NCI-H345 (cell line): ENCODE data around the gene FOXI1.
"Not testable (repeated sequence)": the region's sequence is repeated elsewhere in the genome, so short reads cannot be mapped to it uniquely, and the experiment has no call there.

Experiments used
- DNase-seq: peaks from one replicate; lab custom pipeline; 2025; lab: John Stamatoyannopoulos, UW

The FOXI1 gene

DNA sequence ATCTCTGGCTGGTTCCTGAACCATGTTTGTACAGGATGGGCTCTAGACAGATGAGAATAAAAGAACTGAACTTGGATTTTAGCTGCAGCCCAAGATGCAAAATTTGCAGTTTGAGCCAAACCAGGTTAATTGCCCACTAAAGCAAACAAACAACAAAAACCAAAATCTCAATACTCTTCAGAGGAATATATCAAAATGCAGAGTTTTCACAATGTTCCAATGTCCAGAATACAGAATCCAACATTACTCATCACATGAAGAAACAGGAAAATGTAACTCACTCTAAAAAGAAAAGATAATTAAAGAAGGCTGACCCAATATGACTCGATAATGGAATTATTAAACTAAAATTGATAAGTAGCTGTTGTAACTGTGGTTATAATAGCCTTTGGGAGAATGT, 20.4 kb downstream of the FOXI1 start:
- no peak for DNase-seq

DNA sequence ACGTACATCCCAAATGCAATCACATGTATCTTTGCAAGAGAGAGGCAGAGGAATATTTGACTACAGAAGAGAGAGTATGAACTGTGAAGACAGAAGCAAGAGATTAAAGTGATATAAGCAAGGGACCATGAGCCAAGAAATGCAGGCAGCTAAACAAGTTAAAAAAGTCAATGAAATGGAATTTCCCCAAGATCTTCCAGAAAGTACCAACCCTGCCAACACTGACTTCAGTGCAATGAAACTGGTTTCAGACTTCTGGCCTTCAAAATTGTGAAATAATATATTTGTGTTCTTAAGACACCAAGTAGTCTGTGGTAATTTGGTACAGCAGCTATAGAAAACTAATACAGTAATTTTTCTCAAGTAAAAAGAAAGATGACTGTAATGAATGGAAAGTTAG, 20.9 kb downstream of the FOXI1 start:
- no peak for DNase-seq

DNA sequence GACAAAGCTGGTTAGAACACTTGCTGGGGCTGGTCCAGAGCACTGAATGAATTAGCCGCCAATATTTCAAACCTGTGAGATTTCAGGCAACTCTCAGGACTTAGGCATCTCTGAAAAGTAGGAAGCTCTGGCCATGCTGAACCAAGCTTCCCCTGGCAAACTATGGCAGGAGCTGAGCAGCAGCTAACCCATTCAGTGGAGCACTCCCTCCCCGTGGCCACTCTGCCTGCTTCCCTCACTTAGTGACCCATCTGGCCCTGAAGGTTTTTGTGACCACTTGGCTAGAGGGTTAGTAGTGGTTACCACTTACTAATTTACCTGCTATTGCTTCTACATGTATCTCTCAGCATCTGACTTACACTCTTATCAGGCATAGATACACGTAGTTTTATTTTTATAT, 25.5 kb downstream of the FOXI1 start:
- no peak for DNase-seq

DNA sequence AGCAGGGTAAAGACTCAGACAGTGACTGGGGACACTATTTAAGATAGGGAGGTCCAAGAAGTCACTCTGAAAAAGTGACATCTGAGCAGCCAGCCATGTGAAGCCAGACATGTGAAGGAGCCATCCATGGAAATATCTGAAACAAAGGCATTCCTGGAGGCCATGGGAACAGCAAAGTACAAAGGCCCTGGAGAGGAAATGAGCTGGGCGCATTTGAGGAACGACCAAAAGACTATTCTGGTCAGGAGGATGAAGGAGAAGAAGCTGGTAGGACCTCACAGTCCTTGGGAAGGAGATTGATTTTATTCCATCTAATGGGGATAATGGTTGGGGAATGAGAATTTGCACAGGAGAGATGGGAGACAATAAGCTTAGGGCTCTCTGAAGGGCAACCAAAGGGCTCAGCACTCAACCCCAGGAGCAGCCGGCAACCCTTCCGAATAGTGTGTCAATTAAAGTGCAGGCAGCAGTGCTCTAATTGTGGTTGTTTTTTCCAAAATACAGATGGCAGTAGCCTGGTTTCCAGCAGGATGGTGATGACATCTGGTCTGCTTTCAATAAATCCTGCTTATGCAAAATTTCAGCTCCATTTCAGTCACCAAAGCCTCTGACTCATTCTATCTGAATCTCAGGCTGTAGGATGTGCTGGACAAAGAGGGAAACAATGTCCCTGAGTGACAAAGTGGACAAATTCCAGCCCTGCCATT, 26.7 kb downstream of the FOXI1 start:
- DNase-seq = no peak

DNA sequence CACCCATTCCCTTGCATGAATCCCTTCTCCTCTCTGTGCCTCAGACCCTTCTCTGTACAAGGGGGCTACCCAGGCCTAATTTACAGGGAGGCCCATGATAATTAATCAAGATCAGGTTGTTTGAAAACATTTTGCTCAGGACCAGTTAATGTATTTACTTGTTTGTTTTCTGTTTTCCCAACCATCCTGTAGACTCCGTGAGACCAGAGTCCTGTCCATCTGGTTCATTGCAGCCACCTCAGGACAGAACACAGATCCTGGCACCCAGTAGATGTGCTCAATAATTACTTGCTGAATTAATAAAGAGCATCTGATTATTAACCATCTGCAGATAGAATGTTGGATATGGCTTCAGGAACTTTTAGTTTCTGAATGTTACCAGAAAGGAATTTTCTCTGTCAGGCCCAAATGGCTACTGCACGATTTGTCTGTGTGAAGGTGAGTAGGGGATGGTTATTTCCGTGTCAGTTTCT, 27.3 kb downstream of the FOXI1 start:
- DNase-seq = no peak

DNA sequence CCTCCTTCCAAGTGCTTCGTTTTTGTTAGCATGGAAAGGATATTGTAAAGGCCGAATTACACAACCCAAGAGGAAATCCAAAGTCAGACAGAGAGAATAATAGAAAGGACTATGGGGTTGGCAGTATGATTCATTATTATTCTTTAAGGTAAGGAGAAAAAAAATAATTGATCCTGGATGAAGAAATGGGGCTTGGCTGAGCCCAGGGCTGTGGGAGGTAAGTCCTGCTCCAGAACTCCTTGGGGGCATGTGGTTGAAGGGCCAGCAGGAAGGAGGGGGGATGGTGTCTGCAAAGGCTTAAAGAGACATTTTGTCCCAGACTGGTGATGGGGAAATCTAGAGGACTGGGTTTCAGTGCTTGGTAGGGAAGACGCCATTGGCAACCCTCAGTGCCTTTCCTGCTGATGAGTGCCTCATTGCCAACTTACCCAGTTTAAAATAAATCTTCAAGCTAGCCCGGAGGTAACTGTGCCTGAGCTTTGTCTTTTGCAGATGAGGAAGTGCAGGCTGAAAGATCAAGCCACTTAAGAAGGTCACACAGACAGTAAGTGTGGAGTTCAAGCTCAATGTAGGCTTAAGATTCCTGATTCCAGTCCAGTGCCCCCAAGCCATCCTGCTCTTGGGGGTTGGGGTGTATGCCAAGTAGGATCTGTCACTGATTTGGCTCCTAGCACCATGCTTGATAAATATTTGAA, 30.2 kb downstream of the FOXI1 start:
- DNase-seq = no peak

DNA sequence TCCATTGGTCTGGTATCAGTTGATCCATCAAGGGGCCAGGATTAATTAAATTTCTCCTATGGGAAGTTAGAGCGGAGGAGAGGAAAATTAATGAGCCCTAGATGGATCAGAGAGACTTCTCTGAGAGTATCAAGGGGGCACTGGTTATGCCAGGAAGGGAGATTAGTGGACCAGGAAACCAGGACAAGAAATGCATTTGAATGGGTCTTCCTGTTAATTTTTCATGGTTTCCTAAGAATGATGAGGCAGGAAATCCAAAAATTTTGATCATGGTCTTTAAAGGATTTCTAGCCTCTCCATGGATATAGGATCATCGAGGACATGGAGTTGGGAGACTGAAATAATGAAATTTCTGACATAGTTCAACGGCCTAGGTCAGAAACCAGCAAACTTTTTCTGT, 30.8 kb downstream of the FOXI1 start:
- DNase-seq = no peak

DNA sequence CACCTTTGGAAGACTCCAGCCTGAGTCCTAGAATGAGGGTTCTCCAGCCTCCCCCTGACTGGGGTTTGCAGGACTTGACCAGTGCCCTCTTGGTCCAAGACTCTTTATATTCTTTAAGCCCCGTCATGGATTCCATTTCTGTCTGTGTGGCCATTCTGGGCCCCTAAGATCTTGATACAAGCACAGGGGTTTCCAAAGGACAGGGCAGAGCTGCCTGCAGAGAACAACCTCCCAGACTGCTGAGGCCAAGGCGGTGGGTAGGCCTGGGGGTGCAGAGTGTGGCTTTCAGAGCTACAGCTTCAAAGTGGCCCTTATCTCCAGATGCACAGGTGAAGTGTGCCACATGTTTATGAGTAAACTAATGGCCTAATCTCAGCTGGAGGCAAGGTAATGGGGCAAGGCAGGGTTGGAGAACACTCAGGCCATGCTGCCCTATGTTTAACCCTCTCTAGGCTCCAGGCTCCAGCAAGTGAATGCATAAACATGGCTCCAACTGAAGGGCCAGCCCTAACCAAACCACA, 32.1 kb downstream of the FOXI1 start:
- DNase-seq = no peak

DNA sequence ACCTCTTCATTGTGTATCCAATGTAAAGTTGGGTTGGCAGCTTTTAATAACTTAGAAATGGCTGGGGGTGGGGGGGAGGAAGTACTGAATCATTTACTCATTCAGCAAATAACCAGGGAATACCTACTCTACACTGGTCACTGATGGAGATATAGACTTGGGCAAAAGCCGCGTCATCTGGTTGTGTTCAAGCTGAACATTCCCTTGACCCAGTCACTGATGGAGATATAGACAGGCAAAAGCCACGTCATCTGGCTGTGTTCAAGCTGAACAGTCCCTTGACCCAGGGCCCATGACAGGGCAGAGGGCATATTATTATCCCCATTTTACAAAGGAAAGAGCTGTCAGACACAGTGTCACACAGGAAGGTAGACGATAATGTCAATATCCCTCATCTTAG, 32.6 kb downstream of the FOXI1 start:
- DNase-seq = no peak

DNA sequence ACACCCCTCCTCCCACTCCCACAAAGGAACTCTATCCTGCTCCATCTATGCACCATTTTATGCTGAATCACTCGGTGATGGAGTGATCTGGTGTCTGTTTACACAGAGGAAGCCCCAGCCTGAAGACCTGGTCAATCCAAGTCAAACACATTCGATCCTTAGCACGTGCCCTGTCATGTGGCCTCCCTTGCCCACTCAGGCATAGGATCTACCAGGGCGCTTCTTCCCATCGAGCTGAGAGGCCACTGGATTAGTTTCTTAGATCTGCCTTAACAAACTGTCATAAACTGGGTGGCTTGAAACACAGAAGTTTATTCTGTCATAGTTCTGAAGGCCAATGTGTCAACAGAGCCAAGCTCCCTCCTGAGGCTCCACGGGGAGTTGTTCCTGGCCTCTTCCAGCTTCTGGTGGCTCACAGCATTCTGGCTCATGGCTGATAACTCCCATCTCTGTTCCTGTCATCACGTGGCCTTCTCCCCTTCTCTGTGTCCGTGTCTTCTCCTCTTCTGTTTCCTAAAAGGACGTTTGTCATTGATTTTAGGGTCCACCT, 34.2 kb downstream of the FOXI1 start:
- DNase-seq = no peak

DNA sequence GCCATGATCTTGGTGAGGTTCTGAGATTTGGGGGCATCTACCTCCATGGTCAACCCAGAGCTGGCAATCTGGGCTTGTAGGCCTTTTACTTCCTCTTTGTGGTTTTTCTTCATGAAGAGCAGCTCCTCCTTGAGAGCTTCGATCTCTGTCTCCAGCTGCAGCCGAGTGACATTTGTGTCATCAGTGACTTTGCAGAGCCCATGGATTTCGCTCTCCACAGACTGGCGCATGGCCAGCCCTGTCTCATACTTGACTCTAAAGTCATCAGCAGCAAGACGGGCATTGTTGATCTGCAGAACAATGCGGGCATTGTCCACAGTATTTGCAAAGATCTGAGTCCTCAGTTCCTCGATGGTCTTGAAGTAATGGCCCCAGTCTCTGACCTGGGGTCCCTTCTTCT, 35.5 kb downstream of the FOXI1 start:
- not testable (repeated sequence) for DNase-seq

DNA sequence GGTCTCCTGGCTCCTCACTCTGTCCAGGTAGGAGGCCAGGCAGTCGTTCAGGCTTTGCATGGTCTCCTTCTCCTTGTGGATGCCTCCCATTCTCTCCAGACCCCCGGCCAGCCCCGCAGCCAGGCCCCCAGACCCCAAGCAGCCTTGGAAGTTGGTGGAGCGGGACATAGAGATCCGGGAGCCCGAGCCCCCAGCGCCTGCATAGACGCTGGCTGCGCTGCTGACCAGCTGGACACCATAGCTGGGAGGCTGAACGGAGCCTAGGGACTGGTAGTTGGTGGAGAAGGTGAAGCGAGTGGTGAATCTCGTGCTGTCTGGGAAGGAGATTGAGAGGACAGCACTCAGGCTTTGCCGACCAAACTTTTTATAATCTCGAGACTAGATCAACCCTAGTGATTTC, 35.9 kb downstream of the FOXI1 start:
- DNase-seq = no peak

DNA sequence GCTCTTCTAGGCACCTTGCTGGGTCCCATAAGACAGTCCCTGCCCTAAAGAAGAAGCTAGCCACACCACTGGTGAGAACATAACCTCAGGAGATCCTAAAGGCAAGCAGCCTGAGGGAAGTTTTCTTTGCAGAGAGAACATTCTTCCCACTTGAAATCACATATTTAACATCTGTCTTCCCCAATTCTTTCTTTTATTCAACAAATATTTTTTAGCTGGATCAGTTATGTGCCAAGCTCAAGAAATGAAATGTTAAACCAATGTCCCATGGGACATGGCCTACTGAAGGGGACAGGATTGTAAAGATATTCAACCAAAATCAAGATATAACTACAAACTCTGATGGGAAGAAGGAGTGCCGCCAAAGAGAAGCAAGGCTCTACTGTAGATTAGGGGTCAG, 36.5 kb downstream of the FOXI1 start:
- DNase-seq = no peak

DNA sequence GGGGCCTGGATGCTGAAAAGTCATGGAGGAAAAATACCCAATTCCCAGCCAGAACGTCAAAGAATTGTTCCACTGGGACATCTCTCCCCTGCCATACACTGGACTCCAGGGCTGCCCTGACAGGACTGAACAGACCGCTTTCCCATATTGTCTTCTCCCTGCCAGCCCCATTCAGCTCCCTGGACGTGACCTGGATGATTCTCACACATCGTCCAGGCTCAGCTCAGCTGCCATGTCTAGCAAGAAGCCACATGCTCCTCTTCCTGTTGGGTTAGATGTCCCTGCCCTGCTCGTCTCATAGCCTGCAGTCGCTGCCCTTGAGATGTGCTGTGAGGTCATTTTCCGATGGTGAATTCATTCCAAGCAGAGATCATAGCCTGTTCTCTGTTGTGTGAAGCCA, 37.4 kb downstream of the FOXI1 start:
- no peak for DNase-seq

DNA sequence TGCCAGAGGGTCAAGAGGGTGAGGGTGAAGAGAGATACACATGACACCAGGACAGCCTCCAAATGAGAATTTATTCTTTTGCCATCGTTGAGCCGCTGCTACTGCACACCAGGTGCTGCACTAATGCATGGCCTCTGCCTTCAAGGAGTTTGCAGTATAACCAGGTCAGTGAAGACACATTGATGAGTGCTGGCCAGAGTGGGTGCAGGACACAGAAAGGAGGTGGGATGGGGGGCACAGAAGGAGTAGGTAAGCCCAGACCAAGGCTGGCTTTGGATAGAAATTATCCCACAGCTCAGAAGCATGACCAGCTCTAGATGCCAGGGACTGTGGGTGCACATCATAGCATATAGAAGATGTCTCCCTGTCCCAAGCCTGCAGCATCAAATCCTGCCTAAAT, 38.0 kb downstream of the FOXI1 start:
- DNase-seq = no peak

DNA sequence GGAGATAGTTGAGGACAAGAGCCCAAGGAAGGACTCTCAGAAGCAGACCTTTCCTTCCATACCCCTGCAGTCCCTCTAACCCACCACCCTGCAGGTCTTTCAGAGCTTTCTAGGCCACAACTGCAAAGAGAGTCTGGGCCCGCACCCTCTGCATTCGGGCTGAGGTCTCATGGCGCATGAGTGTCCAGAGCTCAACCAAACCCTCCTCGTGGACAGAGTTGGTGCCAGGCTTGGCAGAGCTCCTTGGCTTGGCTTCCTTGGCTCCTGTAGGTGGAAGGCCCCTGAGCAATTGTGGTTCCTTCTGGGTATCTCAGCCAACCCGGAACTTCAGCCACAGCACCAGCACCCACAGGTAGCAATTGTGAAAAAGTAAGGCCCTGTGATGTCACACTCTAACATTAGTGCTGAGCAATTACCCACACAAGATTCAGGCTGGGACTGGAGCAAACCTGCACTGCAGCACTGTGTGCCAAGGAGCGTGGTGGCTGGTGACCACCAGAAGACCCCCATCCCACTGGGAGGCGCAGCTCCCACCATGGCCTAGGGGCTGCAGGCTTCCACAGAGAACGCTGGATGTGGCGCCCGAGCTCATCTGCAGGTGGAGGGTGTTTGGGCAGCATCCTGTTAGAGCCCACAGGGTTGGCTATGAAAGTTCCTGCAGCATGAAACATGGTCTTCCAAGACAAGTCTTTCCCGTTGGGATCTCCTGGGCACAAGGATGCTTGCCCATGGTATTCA, 38.8 kb downstream of the FOXI1 start:
- no peak for DNase-seq

DNA sequence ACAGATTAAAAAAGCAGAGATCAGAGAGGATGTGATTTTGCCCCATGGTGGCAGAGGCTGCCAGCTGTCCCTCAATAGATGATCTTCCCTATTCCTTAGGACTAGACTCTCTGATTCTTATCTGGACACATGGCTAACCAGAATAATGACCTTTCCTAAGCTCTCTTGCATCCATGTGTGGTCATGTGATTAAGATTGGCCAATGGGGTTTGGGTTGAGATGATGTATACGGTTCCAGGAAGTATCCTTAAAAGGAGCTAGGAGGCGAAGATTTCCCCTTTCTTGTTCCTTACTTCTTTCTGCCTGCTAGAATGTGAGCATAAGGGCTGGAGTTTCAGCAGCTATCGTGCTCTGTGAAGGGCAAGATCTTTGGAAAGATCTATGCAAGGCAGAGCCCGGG, 39.8 kb downstream of the FOXI1 start:
- no peak for DNase-seq

DNA sequence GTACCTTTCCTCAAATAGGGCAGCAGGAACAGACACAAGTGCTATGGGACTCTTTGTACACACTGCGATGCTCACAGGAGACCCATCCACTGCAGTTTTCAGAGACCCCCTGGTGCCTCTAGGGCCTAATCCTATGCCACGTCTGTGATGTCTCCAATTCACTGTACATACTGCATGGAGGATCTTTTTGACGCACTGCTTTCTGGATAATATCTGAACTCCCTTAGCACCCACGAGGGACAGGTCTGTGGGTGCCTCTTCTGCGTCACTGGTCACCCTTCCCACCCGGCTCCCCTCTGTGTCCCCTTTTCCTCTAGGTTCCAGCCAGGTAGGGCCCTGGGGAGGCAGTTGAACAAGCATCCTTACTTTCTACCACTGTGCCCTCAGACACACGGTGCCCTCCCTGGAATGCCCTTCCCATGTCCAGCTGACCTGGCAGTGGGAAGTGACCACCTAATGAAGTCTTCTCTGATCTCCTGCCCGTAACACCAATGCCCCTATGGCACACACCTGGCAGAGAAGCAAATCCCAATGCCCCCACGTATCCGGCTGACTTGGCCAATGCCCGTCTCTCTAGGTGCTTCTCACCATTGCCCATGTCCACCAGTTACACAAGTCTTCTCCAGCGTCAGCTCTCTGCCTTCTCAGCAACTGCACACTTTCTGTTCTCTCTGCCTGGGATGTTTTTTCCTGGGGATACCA, 41.5 kb downstream of the FOXI1 start:
- DNase-seq = no peak

DNA sequence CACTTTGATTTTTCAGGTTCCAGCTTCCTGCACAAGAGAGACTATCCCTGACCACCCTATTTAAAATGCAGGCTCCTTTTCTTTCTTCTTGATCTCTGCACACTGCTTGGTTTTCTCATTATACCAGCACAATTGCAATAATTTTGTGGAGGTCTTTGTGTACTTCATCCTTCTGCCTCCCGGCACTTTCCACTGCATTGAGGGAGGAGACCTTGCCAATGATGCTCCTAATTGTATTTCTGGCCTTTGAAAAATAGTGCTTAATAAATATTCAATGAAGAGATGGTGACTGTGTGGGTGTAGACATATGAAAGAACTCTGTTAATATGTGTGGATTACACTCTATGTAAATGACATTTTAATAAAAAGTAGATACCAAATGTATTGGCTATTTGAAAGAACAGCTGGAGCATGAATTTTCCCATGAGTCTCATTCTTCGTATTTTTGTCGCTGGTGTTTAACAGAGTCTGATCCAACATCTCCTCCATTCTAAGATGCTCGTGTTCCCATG, 42.1 kb downstream of the FOXI1 start:
- DNase-seq = no peak

DNA sequence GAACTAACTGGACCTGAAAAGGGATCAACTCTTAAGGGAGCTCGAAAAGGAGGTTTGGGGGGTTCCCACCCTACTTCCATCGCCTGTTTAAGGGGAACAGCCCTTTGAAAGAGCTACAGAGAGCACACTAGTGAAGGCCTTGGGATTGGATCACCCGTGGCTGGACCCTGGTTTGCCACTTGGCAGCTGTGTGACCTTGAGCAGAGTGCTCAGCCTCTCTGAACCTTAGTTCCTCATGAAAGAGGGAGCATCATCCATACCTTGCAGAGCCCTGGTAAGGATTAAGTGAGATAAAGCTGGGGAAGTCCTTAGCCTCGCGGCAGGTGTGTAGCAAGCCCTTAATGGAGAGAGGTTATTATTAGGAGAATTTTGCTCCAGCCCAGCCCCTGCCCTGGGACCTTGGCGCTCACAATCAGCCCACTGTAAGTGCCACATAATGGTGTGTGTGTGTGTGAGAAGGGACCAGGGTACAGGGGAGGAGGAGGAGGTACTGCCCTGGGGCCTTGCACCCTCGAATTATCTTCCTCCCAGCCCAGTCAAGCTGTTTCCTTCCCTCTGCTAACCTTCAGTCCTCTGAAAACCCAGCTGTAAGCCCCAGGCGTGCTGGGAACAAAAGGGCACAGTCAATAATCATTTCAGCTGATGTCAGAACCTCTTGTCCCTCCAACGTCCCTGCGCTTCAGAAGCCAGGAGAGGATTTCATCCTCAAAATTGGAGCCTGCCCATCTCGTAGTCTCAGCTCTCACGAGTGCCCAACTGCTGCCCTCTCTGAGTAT, 42.9 kb downstream of the FOXI1 start:
- DNase-seq = no peak

DNA sequence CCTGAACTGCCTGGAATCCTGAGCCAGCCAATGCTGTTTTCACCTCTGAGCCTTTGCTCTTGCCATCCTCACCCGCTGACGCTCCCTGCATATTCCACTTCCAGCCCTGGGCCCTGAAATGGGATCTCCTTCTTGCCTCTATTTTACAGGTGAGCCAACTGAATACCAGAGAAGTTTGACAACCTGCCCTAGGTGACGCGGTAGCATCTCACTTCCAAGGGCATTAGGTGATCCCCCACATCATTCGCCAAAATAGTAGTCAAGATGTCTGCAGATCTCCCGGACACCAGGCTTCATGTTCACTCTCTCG, 43.5 kb downstream of the FOXI1 start:
- DNase-seq = no peak
